Memory B cell (primary cell): Measurements from ENCODE around the gene KIFC1.

Source experiments
- ATAC-seq: fragments of 150-1000 bp; cut with Tn5 transposase; 2 replicates; pipeline ENCODE4 v1.10.0; 2021; ENCODE audit warnings: low read depth, mild to moderate bottlenecking, moderate library complexity
- DNase-seq, 2 donors: peaks; one replicate each; pipeline ENCODE4 v3.0.0; 2022; ENCODE audit warnings: low spot score in 2 of 2
- H3K27ac Mint-ChIP-seq: one replicate; pipeline ENCODE4 v1.8.0; 2022; ENCODE audit warnings: mild to moderate bottlenecking, moderate library complexity, mixed read lengths
- H3K27me3 Mint-ChIP-seq: one replicate; pipeline ENCODE4 v1.8.0; 2022; ENCODE audit warnings: mixed read lengths
- H3K36me3 Mint-ChIP-seq: one replicate; pipeline ENCODE4 v1.8.0; 2022; ENCODE audit warnings: mild to moderate bottlenecking, mixed read lengths
- H3K4me1 Mint-ChIP-seq: one replicate; pipeline ENCODE4 v1.8.0; 2022; ENCODE audit warnings: mixed read lengths
- H3K4me3 Mint-ChIP-seq: one replicate; pipeline ENCODE4 v1.8.0; 2022; ENCODE audit warnings: mild to moderate bottlenecking, moderate library complexity, mixed read lengths
- H3K9me3 Mint-ChIP-seq: one replicate; pipeline ENCODE4 v1.8.0; 2022; ENCODE audit warnings: mixed read lengths

Gene KIFC1

DNA sequence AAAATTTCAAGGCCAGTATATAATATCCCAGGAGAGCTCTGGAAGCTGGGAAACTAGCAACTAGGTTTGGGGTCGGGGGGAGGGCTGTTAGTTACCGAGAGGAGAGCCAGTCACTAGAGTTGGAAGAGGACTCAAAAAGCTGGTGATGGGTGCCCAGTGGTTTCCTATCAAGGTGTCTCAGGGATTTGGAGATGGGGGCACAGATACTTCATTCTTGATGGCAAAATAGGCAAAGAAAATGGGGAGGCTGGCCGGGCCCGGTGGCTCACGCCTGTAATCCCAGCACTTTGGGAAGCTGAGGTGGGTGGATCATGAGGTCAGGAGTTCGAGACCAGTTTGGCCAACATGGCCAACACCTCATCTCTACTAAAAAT lies 20.0 kb downstream of the KIFC1 start:
- no peaks in the 10 kb centered on the region for H3K27me3 Mint-ChIP-seq
- H3K9me3 Mint-ChIP-seq = no peaks in the 10 kb centered on the region
- DNase-seq = no peak
- H3K27ac Mint-ChIP-seq = peak overlapping the region; percentile 98
- H3K4me3 Mint-ChIP-seq = peak overlapping the region; percentile 96
- peaks cover 22% of the 10 kb centered on the region for H3K36me3 Mint-ChIP-seq
- H3K4me1 Mint-ChIP-seq = peaks cover 49% of the 10 kb centered on the region
- ATAC-seq = no peak

DNA sequence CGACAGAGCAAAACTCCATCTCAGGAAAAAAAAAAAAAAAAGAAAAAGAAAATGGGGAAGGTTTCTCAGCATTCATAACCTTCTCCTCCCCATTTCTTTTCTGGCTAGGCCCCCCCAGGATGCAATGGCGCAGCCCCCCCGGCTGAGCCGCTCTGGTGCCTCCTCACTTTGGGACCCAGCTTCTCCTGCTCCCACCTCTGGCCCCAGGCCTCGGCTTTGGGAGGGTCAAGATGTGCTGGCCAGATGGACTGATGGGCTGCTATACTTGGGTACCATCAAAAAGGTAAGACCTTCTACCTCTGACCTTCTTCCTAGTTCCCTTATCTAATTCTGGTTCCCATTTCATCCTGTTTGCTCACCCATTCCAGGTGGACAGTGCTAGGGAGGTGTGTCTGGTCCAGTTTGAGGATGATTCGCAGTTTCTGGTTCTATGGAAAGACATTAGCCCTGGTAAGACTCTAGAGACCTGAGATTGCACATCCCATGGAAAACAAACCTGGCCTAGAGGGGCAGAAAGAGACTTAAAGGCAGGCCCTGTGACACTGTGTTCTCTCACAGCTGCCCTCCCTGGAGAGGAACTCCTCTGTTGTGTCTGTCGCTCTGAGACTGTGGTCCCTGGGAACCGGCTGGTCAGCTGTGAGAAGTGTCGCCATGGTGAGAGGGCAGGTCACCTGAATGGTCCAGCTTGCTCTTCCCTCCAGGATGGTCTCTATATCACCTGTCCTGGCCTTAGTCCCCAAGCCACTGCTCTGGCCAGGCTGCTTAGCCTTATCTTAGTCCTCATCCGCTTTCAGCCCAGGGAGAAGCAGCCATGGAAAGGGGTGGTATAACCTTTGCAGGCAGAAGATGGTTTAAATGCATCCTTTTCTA lies 20.8 kb downstream of the KIFC1 start:
- DNase-seq = no peak
- H3K27me3 Mint-ChIP-seq = no peaks in the 10 kb centered on the region
- no peak for ATAC-seq
- H3K36me3 Mint-ChIP-seq = peaks cover 22% of the 10 kb centered on the region
- peaks cover 54% of the 10 kb centered on the region for H3K4me1 Mint-ChIP-seq
- H3K9me3 Mint-ChIP-seq = no peaks in the 10 kb centered on the region
- H3K27ac Mint-ChIP-seq = peak overlapping the region; percentile 98
- H3K4me3 Mint-ChIP-seq = peak overlapping the region; percentile 96

DNA sequence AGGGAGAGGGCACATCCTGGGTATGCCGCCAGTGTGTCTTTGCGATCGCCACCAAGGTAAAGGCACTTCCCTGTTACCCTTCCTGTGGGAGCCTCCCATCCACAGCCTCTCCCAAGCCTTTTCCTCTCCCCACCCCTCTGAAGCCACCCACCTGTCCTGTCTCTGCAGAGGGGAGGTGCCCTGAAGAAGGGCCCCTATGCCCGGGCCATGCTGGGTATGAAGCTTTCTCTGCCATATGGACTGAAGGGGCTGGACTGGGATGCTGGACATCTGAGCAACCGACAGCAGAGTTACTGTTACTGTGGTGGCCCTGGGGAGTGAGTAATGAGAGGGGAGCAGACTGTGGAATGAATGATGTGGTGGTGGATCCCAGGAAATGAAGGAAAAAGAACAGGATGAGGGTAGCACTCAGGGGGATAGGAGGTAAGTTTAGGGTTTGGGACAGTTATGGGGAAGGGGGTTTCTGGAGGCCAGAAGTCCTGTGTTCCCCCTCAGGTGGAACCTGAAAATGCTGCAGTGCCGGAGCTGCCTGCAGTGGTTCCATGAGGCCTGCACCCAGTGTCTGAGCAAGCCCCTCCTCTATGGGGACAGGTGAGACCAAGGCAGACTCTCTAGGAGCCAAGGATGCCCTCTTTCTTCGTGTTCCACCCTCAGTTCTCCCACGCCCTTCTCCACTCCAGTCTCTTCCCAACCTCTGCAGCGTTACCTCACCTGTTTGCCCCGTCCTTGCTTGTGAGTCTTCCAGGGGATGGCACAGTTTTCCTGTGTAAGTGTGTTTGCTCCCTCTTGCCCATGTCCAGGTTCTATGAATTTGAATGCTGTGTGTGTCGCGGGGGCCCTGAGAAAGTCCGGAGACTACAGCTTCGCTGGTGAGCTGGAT lies 21.9 kb downstream of the KIFC1 start:
- DNase-seq = no peak
- H3K4me3 Mint-ChIP-seq = peak overlapping the region; percentile 27
- H3K27ac Mint-ChIP-seq = peak overlapping the region; percentile 92
- peaks cover 58% of the 10 kb centered on the region for H3K4me1 Mint-ChIP-seq
- H3K36me3 Mint-ChIP-seq = peaks cover 22% of the 10 kb centered on the region
- no peaks in the 10 kb centered on the region for H3K9me3 Mint-ChIP-seq
- H3K27me3 Mint-ChIP-seq = no peaks in the 10 kb centered on the region
- no peak for ATAC-seq

DNA sequence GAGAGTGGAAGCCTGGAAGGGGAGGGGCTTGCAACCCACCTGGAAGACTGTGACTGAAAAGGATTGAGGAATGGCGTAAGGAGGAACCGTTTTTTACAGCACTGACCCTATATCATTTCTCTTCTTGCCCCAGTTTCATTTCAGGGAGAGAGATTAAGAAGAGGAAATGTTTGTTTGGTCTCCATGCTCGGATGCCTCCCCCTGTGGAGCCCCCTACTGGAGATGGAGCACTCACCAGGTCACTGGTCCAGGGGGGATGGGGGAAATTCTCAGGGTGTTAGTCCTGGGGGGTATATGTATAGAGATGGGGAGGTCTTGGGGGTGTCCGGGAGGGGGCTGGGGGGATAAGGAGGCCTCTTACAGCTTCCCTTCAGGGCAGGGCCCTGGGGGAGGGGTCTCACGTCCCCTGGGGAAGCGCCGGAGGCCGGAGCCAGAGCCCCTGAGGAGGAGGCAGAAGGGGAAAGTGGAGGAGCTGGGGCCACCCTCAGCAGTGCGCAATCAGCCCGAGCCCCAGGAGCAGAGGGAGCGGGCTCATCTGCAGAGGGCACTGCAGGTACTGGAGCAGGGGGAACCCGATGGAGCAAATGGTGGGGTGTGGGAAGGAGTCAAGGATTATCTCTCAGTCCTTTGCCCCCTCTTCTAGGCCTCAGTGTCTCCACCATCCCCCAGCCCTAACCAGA lies 23.1 kb downstream of the KIFC1 start:
- DNase-seq = peak in 1 of 2 donors; percentile 61
- H3K9me3 Mint-ChIP-seq = no peaks in the 10 kb centered on the region
- H3K27ac Mint-ChIP-seq = peak overlapping the region; percentile 92
- peaks cover 55% of the 10 kb centered on the region for H3K4me1 Mint-ChIP-seq
- H3K27me3 Mint-ChIP-seq = no peaks in the 10 kb centered on the region
- H3K4me3 Mint-ChIP-seq = peak overlapping the region; percentile 37
- no peak for ATAC-seq
- peaks cover 22% of the 10 kb centered on the region for H3K36me3 Mint-ChIP-seq

DNA sequence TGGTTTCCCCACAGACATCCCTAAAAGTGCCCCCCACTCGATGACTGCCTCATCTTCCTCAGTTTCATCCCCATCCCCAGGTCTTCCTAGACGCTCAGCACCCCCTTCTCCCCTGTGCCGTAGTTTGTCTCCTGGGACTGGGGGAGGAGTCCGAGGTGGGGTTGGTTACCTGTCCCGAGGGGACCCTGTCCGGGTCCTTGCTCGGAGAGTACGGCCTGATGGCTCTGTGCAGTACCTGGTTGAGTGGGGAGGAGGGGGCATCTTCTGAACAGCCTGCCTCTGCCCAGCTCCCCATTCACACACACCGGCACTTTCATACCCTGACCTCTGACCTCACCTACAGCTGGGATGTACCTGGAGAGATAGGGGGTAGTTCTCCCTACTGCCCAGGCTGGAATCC lies 24.2 kb downstream of the KIFC1 start:
- Mint-ChIP-seq H3K27me3 (no peaks in the 10 kb centered on the region), H3K4me3 (peak overlapping the region; percentile 18), H3K36me3 (peaks cover 22% of the 10 kb centered on the region), H3K9me3 (no peaks in the 10 kb centered on the region), H3K4me1 (peaks cover 51% of the 10 kb centered on the region), H3K27ac (peak overlapping the region; percentile 92)
- ATAC-seq = no peak
- no peak for DNase-seq

DNA sequence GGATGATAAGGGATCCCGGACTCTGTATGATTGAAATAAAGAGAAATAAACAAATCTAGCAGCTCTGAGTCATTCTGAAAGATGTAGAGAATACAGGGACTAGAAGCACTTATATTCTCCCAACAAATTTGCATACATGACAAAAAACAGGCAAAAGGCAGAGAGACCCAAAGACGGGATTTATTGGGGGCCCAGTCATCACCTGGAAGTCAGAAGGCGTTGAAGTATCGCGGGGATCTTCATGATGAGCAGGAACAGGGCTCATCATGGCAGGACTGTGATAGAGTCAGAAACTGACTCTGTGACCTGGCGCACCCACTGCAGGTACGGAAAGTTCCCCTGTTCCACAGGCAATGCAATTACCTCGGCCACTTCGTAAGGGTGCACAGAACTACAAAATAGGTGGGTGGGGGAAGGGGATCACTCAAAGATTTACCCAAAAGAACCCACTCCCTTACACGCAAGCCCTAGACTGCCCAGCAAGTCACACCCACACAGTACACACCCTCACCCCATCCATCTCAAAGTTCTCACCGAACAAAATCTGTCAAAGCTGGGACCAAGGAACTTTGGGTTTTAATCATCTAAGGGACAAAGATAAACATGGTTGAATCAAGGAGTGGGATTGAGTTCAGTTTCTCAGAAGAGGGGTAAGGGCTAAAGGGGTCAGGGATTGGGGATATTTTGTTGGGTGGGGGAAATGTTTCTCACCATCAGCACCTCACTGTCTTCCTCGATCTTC lies 24.9 kb downstream of the KIFC1 start:
- peaks cover 22% of the 10 kb centered on the region for H3K36me3 Mint-ChIP-seq
- no peaks in the 10 kb centered on the region for H3K27me3 Mint-ChIP-seq
- H3K27ac Mint-ChIP-seq = peak overlapping the region; percentile 92
- H3K4me3 Mint-ChIP-seq = peak overlapping the region; percentile 91
- H3K4me1 Mint-ChIP-seq = peaks cover 49% of the 10 kb centered on the region
- no peak for DNase-seq
- no peak for ATAC-seq
- no peaks in the 10 kb centered on the region for H3K9me3 Mint-ChIP-seq

DNA sequence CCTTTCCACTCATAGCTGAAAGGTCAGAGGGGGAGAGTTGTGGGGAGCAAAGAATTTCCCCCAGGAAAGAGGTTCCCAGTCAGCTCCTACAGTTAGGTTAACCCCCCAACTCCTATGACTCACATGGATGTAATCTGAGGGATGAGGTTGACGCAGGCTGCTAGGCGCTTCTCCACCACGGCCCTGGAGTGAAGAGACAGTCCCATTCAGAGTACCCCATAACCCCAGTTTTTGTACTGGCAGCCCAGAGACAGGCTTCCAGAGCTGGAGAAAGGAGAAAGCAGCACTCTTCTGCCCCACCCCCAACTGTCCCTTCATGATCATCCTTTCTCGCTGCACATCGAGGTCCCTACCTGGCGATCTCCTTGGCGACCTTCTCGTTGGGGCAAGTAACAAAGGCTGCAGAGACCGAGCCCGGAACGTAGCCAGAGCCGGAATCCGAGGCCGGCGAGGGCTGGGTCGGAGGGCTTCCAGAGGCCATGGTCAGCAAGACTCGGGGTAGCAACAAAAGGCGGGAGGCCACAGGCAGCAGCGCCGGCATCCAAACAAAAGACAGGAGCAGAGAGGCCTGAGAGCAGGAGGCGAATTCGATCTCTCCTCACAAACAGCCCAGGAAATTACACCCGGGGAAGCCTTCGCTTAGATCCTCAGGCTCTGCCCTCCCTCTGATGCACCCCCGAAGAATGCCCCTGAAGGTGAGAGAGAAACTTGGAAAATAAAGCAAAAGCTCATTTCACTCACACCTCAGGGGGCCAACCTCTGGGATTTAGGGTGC lies 25.7 kb downstream of the KIFC1 start:
- peaks cover 47% of the 10 kb centered on the region for H3K4me1 Mint-ChIP-seq
- no peaks in the 10 kb centered on the region for H3K9me3 Mint-ChIP-seq
- H3K4me3 Mint-ChIP-seq = peak overlapping the region; percentile 91
- no peaks in the 10 kb centered on the region for H3K27me3 Mint-ChIP-seq
- no peak for DNase-seq
- no peak for ATAC-seq
- H3K27ac Mint-ChIP-seq = peak overlapping the region; percentile 92
- H3K36me3 Mint-ChIP-seq = peaks cover 21% of the 10 kb centered on the region

DNA sequence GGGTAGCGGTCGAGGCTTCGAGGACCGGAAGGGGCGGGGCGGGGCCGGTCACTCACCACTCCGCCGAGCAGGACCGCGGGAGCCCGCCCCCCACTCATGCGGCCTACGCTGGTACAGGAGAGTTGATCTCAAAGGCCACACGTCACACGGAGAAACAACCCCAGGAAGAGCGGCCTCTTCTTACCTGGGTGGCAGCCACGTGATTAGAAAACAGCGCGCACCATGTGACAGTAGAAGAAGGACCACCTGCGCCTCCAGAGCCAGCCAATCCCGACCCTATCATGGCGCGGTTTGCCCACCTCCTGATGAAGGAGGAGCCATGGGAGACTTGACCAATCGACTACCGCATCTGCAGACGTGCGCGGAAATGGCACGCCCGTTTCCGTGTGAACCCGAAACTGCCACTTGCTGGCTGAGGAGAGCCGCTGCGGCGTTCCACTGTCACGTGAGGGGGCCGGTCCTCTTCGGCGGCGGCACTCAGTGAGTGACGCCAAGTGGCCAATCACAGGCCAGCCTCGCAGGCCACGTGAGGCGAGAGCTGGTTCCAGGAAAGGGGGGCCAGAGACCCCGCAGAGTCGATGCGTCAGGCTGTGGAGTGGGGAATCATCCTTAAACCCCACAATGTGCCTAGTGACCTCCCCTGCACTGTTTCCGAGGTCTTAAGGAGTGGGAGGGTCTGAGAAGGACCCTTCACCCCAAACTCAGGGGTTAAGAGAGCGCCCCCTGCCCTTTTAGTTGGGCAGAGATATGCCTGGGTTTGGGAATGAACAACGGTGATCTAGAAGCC lies 26.5 kb downstream of the KIFC1 start, which contains the start of gene CUTA:
TSS of gene CUTA (minus strand) at position 205 of the 787 bp plus-strand sequence. CDS start at position 98, 107 bp downstream.
- Mint-ChIP-seq H3K27ac (peak within 1 kb of the TSS; percentile 92), H3K27me3 (no peaks in the 10 kb centered on the region), H3K36me3 (peaks cover 15% of the 10 kb centered on the region), H3K4me1 (peaks cover 40% of the 10 kb centered on the region), H3K9me3 (no peaks in the 10 kb centered on the region), H3K4me3 (peak within 1 kb of the TSS; percentile 91)
- DNase-seq = peak; percentile 90 to 97
- ATAC-seq = peak; percentile 82

DNA sequence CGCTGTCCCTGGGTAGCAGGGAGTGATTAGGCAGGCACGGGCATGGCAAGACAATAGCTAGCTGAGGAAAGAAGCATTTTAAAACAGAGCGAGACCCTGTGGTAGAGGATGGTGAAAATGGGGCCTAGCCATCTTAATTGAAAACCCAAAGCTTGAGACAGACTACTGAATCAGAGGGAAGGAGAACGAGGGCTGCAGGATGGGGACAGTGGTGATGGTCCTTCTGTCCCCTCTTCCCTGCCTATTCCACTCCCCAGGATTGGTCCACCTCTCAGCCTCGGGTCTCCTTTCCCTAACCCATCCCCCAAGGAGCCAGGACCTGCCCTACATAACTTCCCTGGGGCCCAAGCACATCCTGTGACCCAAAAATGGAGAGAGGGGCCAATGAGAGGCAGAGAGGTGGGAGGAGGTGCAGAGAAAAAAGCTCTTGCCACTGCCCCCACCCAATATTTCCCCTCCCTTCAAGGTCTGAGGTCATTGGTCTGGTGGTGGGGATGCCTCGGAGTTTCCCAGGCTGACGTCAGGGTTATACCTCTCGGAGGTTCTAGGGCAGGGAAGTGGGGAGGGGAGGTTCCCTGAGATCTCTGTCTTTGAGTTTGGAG lies 27.2 kb downstream of the KIFC1 start:
- peaks cover 37% of the 10 kb centered on the region for H3K4me1 Mint-ChIP-seq
- H3K4me3 Mint-ChIP-seq = peak overlapping the region; percentile 91
- ATAC-seq (no peak), DNase-seq (no peak)
- H3K27ac Mint-ChIP-seq = peak overlapping the region; percentile 92
- H3K27me3 Mint-ChIP-seq = no peaks in the 10 kb centered on the region
- peaks cover 12% of the 10 kb centered on the region for H3K36me3 Mint-ChIP-seq
- no peaks in the 10 kb centered on the region for H3K9me3 Mint-ChIP-seq

DNA sequence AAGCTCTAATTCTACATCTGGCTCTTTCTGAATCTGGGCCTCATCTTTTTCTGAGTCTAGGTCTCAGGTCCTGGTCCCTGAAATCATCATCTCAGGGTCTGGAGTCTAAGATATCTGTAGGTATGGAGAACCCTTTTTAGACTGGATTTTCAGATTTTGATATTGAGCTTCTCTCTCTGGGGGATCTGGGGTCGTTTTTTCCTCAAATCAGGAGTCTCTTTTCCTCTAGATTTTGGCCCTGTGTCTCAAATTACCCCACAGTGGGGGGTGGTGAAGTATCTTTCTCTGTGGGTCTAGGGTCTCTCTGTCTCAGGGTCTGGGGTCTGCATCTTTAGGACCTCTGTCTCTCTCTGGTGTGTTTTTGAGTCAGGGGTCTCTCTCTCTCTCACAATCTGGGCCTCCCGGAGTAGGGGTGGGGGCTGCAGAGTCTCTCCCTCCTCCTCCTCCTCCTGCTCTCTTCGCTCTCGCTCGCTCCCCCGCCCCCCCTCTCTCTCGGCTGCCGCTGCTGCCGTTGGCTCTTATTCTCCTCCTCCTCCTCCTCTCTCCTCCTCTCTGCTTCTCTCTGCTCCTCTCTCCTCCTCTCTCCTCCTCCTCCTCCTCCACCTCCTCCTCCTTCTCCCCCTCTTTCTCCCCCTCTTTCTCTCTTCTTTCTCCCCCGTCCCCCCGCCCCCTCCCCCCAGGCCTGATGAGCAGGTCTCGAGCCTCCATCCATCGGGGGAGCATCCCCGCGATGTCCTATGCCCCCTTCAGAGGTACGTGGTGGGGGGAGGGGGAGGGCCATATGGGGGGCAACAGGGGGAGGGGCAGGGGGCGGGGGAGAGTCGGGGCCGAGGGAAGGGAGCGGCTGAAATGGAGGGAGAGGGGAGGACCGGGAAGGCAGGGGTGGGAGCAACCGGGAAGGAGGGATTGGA lies 28.2 kb downstream of the KIFC1 start, which contains the start of gene SYNGAP1:
TSS of gene SYNGAP1 (plus strand) at position 486 of the 911 bp plus-strand sequence. CDS start at position 686, 200 bp downstream.
- H3K36me3 Mint-ChIP-seq = peaks cover 5% of the 10 kb centered on the region
- H3K4me1 Mint-ChIP-seq = peaks cover 38% of the 10 kb centered on the region
- no peaks in the 10 kb centered on the region for H3K27me3 Mint-ChIP-seq
- DNase-seq = no peak
- H3K9me3 Mint-ChIP-seq = no peaks in the 10 kb centered on the region
- peak within 1 kb of the TSS; percentile 92 for H3K27ac Mint-ChIP-seq
- H3K4me3 Mint-ChIP-seq = no peak within 1 kb of the TSS
- no peak for ATAC-seq
